ENCODE measurements around the gene NOL6.
"Not testable (repeated sequence)": the region's sequence is repeated elsewhere in the genome, so short reads cannot be mapped to it uniquely, and the experiment has no call there.

NOL6 gene

GRCh38 chr9:33426843-33427293 is 46.9 kb downstream of the NOL6 start:
- DNase-seq = peak in 1 of 2 donors; percentile 36

GRCh38 chr9:33425128-33425533 is 48.6 kb downstream of the NOL6 start:
- no peak for DNase-seq

- not testable (repeated sequence) for DNase-seq
Measured at GRCh38 chr9:33424492-33424891, 49.2 kb downstream of the NOL6 start.

GRCh38 chr9:33424043-33424442 is 49.7 kb downstream of the NOL6 start:
- not testable (repeated sequence) for DNase-seq

GRCh38 chr9:33419708-33420303 is 53.9 kb downstream of the NOL6 start:
- DNase-seq = no peak

GRCh38 chr9:33418090-33418489 is 55.6 kb downstream of the NOL6 start:
- no peak for DNase-seq

GRCh38 chr9:33416996-33417395 is 56.7 kb downstream of the NOL6 start:
- DNase-seq = peak in 1 of 2 donors; percentile 40

GRCh38 chr9:33415501-33416038 is 58.2 kb downstream of the NOL6 start:
- DNase-seq = peak; percentile 84 to 91

GRCh38 chr9:33414889-33415500 is 58.7 kb downstream of the NOL6 start:
- no peak for DNase-seq

- no peak for DNase-seq
Measured at GRCh38 chr9:33414268-33414667, 59.5 kb downstream of the NOL6 start.

Measured in CD4-positive, alpha-beta T cell treated with Interferon alpha-2 for 1 hour (primary cell).